ENCODE measurements around the gene FAM9A. TPM values are rescaled to one million over a fixed set of nuclear protein-coding genes. Genes with fewer than 3 reads are reported as not detected.

The FAM9A gene
- total RNA-seq (2021; fragmentation: NEBNext Ultra II Directional; extraction: Animal tissue kit (Norgen Biotek cat#: 25700)) (not detected in 2 replicates), polyA plus RNA-seq (2011; rRNA removed) (not detected in 2 replicates), polyA minus RNA-seq (2011; rRNA and poly(A)+ RNA removed) (not detected in 2 replicates)
- not detected for polyA plus RNA-seq (2011; cell fraction: cytosol; rRNA removed)
- not detected for polyA plus RNA-seq (2011; cell fraction: nucleus; rRNA removed)
- polyA plus RNA-seq (2012, experiment 1 of 2): not detected in 4 replicates
- polyA plus RNA-seq (2012, experiment 2 of 2): not detected
- not detected for polyA plus RNA-seq (2013, experiment 1 of 2)
- polyA plus RNA-seq (2013, experiment 2 of 2): not detected
- not detected for polyA minus RNA-seq (2011; cell fraction: cytosol; rRNA and poly(A)+ RNA removed)
- not detected for polyA minus RNA-seq (2011; cell fraction: nucleus; rRNA and poly(A)+ RNA removed)
- long read RNA-seq, experiment 1: 0 reads
- long read RNA-seq, experiment 2: 0 reads

- Histone ChIP-seq H2AFZ (ENCODE audit: low read length) (no peak within 1 kb of the TSS), H3K23me2 (ENCODE audit: low read depth, low read length) (no peaks in the 10 kb centered on the region), H3K27ac (ENCODE audit: low read depth, low read length) (no peak within 1 kb of the TSS), H2BK20ac (ENCODE audit: low read length) (no peak within 1 kb of the TSS), H2BK120ac (replicated peaks; ENCODE audit: low read depth, low read length) (no peak within 1 kb of the TSS), H3K9ac (replicated peaks in 1 of 4; ENCODE audit: extremely low read depth in 1 of 4, low read depth in 3 of 4, low read length in 3 of 4) (no peak within 1 kb of the TSS), H3K14ac (ENCODE audit: insufficient read length) (no peak within 1 kb of the TSS), H3K18ac (ENCODE audit: extremely low read depth, low read length) (no peak within 1 kb of the TSS), H3K4me2 (ENCODE audit: insufficient read depth in 1 of 2, low read depth in 2 of 2, low read length in 2 of 2) (no peak within 1 kb of the TSS), H3K79me2 (ENCODE audit: control insufficient read depth in 1 of 2, insufficient read depth in 2 of 2, low read length in 2 of 2) (no peaks in the 10 kb centered on the region), H3K27me3 (replicated peaks in 1 of 4; ENCODE audit: control insufficient read depth in 3 of 4, extremely low read depth in 1 of 4, insufficient read depth in 3 of 4, low read length in 3 of 4) (no peaks in the 10 kb centered on the region), H3K36me3 (ENCODE audit: control insufficient read depth in 2 of 4, insufficient read depth in 4 of 4, low read length in 3 of 4) (no peaks in the 10 kb centered on the region), H3K4me3 (ENCODE audit: extremely low read depth in 1 of 4, insufficient read depth in 2 of 4, low read depth in 3 of 4, low read length in 4 of 4) (no peak within 1 kb of the TSS), H3K56ac (replicated peaks; ENCODE audit: insufficient read length, low read depth, low read length) (no peak within 1 kb of the TSS), H2AK5ac (ENCODE audit: low read depth, low read length) (no peak within 1 kb of the TSS), H4K8ac (ENCODE audit: extremely low read depth, insufficient read depth, low read length) (peak within 1 kb of the TSS; percentile 79), H3K4me1 (replicated peaks in 1 of 4; ENCODE audit: control insufficient read depth in 3 of 4, insufficient read depth in 4 of 4, low read length in 3 of 4) (no peaks in the 10 kb centered on the region), H3K4ac (replicated peaks; ENCODE audit: insufficient read length, low read depth, low read length) (no peak within 1 kb of the TSS), H2BK12ac (ENCODE audit: low read depth, low read length) (no peak within 1 kb of the TSS), H3K9me3 (ENCODE audit: insufficient read depth in 2 of 2, low read depth in 1 of 2, low read length in 1 of 2) (no peaks in the 10 kb centered on the region), H4K5ac (ENCODE audit: insufficient read length, low read depth, low read length) (no peak within 1 kb of the TSS), H2BK15ac (ENCODE audit: low read length) (no peak within 1 kb of the TSS), H4K91ac (replicated peaks; ENCODE audit: insufficient read length, low read length) (no peak within 1 kb of the TSS), H4K20me1 (replicated peaks in 1 of 2; ENCODE audit: control insufficient read depth in 1 of 2, insufficient read depth in 2 of 2, low read length in 2 of 2) (no peaks in the 10 kb centered on the region), H3K23ac (ENCODE audit: insufficient read length) (no peak within 1 kb of the TSS), H2BK5ac (ENCODE audit: low read depth, low read length) (no peak within 1 kb of the TSS), H3K79me1 (ENCODE audit: low read depth, low read length) (no peaks in the 10 kb centered on the region)
- ChIA-PET POLR2A (ENCODE audit: partially characterized antibody) (no interaction called here), CTCF (ENCODE audit: partially characterized antibody) (no interaction called here)
- DNase-seq (ENCODE audit: low read depth in 1 of 2, low spot score in 2 of 2): no peak
- WGBS, 2 experiments (ENCODE audit: extremely low coverage in 1 of 2, insufficient coverage in 1 of 2, insufficient read length in 1 of 2, insufficient replicate concordance in 2 of 2, low coverage in 1 of 2, low lambda C conversion rate in 2 of 2, missing lambda C conversion rate in 1 of 2): no CpG with 5 or more reads among the region's 32 CpGs
- no peak for FAIRE-seq
- TF ChIP-seq MAX (IDR thresholded peaks at IDR 0.05): peak; percentile 23; the same call in 1 of the 2 replicates
- no peak for TF ChIP-seq JUND (IDR thresholded peaks at IDR 0.05; ENCODE audit: low read length)
- TF ChIP-seq SAP30 (IDR thresholded peaks at IDR 0.05; ENCODE audit: insufficient read depth, insufficient replicate concordance, low read length): no peak
- no peak for TF ChIP-seq CEBPB (IDR thresholded peaks at IDR 0.05; ENCODE audit: low read depth, low read length)
Observed at GRCh38 chrX:8801041-8801599, at the start of gene FAM9A. Gene FAM9A (minus strand): TSS chrX:8801383. CDS start chrX:8800171, 1,212 bp downstream.

Measured in H1 (cell line).